Dendritic cell treated with granulocyte-macrophage colony-stimulating factor and Interleukin-4, amounts not matched to agents 40 ng/mL and 50 ng/mL, for 4 days (primary cell): ENCODE measurements around the gene SLC8A2.

Experiments
- H3K27ac Mint-ChIP-seq: one replicate; pipeline ENCODE4 v1.8.0; 2022; ENCODE audit warnings: mild to moderate bottlenecking, mixed read lengths
- H3K27me3 Mint-ChIP-seq: one replicate; pipeline ENCODE4 v1.8.0; 2022; ENCODE audit warnings: mild to moderate bottlenecking, mixed read lengths
- H3K36me3 Mint-ChIP-seq: one replicate; pipeline ENCODE4 v1.8.0; 2022; ENCODE audit warnings: low read depth, mixed read lengths
- H3K4me1 Mint-ChIP-seq: one replicate; pipeline ENCODE4 v1.8.0; 2022; ENCODE audit warnings: low read depth, mixed read lengths
- H3K4me3 Mint-ChIP-seq: one replicate; pipeline ENCODE4 v1.8.0; 2022; ENCODE audit warnings: mild to moderate bottlenecking, moderate library complexity, mixed read lengths
- H3K9me3 Mint-ChIP-seq: one replicate; pipeline ENCODE4 v1.8.0; 2022; ENCODE audit warnings: mixed read lengths
- intact Hi-C: fragments of 100-400 bp; cut with micrococcal nuclease; formaldehyde crosslinking; loops from one replicate; pipeline ENCODE4 v1.15.0; 2022

SLC8A2 gene

GRCh38 chr19:47471733-47472457 is at the start of gene SLC8A2:
Gene SLC8A2 (minus strand): TSS chr19:47471893. CDS start chr19:47466403, 5,490 bp downstream.
- Mint-ChIP-seq H3K27me3 (peaks cover 54% of the 10 kb centered on the region), H3K4me1 (peaks cover 17% of the 10 kb centered on the region), H3K4me3 (no peak within 1 kb of the TSS), H3K36me3 (no peaks in the 10 kb centered on the region), H3K27ac (no peak within 1 kb of the TSS), H3K9me3 (no peaks in the 10 kb centered on the region)
- intact Hi-C loops = no loop called here

- intact Hi-C loops = no loop called here
- no peak overlapping the region for H3K4me3 Mint-ChIP-seq
- no peak overlapping the region for H3K27ac Mint-ChIP-seq
- H3K27me3 Mint-ChIP-seq = peaks cover 38% of the 10 kb centered on the region
- H3K9me3 Mint-ChIP-seq = no peaks in the 10 kb centered on the region
- no peaks in the 10 kb centered on the region for H3K36me3 Mint-ChIP-seq
- peaks cover 17% of the 10 kb centered on the region for H3K4me1 Mint-ChIP-seq
Observed at GRCh38 chr19:47520839-47521238, 49.1 kb upstream of the SLC8A2 start.

GRCh38 chr19:47520343-47520806 is 48.7 kb upstream of the SLC8A2 start:
- intact Hi-C loops = no loop called here
- no peak overlapping the region for H3K4me3 Mint-ChIP-seq
- peaks cover 38% of the 10 kb centered on the region for H3K27me3 Mint-ChIP-seq
- no peaks in the 10 kb centered on the region for H3K36me3 Mint-ChIP-seq
- peaks cover 19% of the 10 kb centered on the region for H3K4me1 Mint-ChIP-seq
- no peaks in the 10 kb centered on the region for H3K9me3 Mint-ChIP-seq
- H3K27ac Mint-ChIP-seq = no peak overlapping the region

- H3K36me3 Mint-ChIP-seq = peaks cover 11% of the 10 kb centered on the region
Observed at GRCh38 chr19:47518854-47519253, 47.2 kb upstream of the SLC8A2 start.

GRCh38 chr19:47518139-47518538 is 46.4 kb upstream of the SLC8A2 start:
- H3K36me3 Mint-ChIP-seq = peaks cover 17% of the 10 kb centered on the region
- intact Hi-C loops = loop anchor here (5.0 to 10.0 kb wide), 3 partner anchors 81 to 177 kb away; no protein-coding TSS in a partner anchor
- H3K27me3 Mint-ChIP-seq = peaks cover 27% of the 10 kb centered on the region
- peaks cover 36% of the 10 kb centered on the region for H3K4me1 Mint-ChIP-seq
- H3K9me3 Mint-ChIP-seq = no peaks in the 10 kb centered on the region
- H3K27ac Mint-ChIP-seq = no peak overlapping the region
- no peak overlapping the region for H3K4me3 Mint-ChIP-seq

More at GRCh38 chr19:47518854-47519253, 47.2 kb upstream of the SLC8A2 start:
- H3K9me3 Mint-ChIP-seq = no peaks in the 10 kb centered on the region
- no peak overlapping the region for H3K4me3 Mint-ChIP-seq
- no peak overlapping the region for H3K27ac Mint-ChIP-seq
- H3K4me1 Mint-ChIP-seq = peaks cover 28% of the 10 kb centered on the region
- H3K27me3 Mint-ChIP-seq = peaks cover 33% of the 10 kb centered on the region
- intact Hi-C loops = loop anchor here (5.0 to 10.0 kb wide), 3 partner anchors 82 to 176 kb away; no protein-coding TSS in a partner anchor

- H3K4me3 Mint-ChIP-seq = peak within 1 kb of the TSS; percentile 100
- peaks cover 46% of the 10 kb centered on the region for H3K36me3 Mint-ChIP-seq
- H3K27me3 Mint-ChIP-seq = peaks cover 7% of the 10 kb centered on the region
- no peaks in the 10 kb centered on the region for H3K9me3 Mint-ChIP-seq
- peak within 1 kb of the TSS; percentile 100 for H3K27ac Mint-ChIP-seq
- intact Hi-C loops = loop anchor here (1.0 to 10.0 kb wide), 6 partner anchors 31 to 180 kb away; partner anchors contain the start of genes BICRA and KPTN
- H3K4me1 Mint-ChIP-seq = peaks cover 60% of the 10 kb centered on the region
Observed at GRCh38 chr19:47514869-47515588, 43.3 kb upstream of the SLC8A2 start, which contains the start of gene NAPA. Gene NAPA (minus strand): TSS chr19:47515063. CDS start chr19:47514940, 123 bp downstream.

- Mint-ChIP-seq H3K9me3 (no peaks in the 10 kb centered on the region), H3K4me1 (peaks cover 68% of the 10 kb centered on the region), H3K27ac (peak overlapping the region; percentile 100), H3K27me3 (peaks cover 5% of the 10 kb centered on the region), H3K36me3 (peaks cover 54% of the 10 kb centered on the region), H3K4me3 (peak overlapping the region; percentile 100)
- intact Hi-C loops = loop anchor here (2.0 to 10.0 kb wide), 4 partner anchors 86 to 180 kb away; partner anchors contain the start of gene BICRA
Observed at GRCh38 chr19:47514151-47514868, 42.6 kb upstream of the SLC8A2 start.

GRCh38 chr19:47512948-47513319 is 41.2 kb upstream of the SLC8A2 start:
- Mint-ChIP-seq H3K4me1 (peaks cover 72% of the 10 kb centered on the region), H3K27me3 (no peaks in the 10 kb centered on the region)

GRCh38 chr19:47512183-47512947 is 40.7 kb upstream of the SLC8A2 start:
- Mint-ChIP-seq H3K9me3 (no peaks in the 10 kb centered on the region), H3K36me3 (peaks cover 64% of the 10 kb centered on the region), H3K27me3 (no peaks in the 10 kb centered on the region), H3K4me3 (peak overlapping the region; percentile 100), H3K4me1 (peaks cover 78% of the 10 kb centered on the region), H3K27ac (peak overlapping the region; percentile 100)
- intact Hi-C loops = loop anchor here (10.0 kb wide), 2 partner anchors 152 to 182 kb away; no protein-coding TSS in a partner anchor

More at GRCh38 chr19:47512948-47513319, 41.2 kb upstream of the SLC8A2 start:
- H3K36me3 Mint-ChIP-seq = peaks cover 60% of the 10 kb centered on the region
- H3K27ac Mint-ChIP-seq = peak overlapping the region; percentile 100
- intact Hi-C loops = loop anchor here (10.0 kb wide), 2 partner anchors 152 to 182 kb away; no protein-coding TSS in a partner anchor
- H3K4me3 Mint-ChIP-seq = peak overlapping the region; percentile 100
- H3K9me3 Mint-ChIP-seq = no peaks in the 10 kb centered on the region

- intact Hi-C loops = loop anchor here (10.0 kb wide), 2 partner anchors 153 to 183 kb away; no protein-coding TSS in a partner anchor
- Mint-ChIP-seq H3K36me3 (peaks cover 71% of the 10 kb centered on the region), H3K4me1 (peaks cover 81% of the 10 kb centered on the region), H3K9me3 (no peaks in the 10 kb centered on the region), H3K4me3 (no peak overlapping the region), H3K27me3 (no peaks in the 10 kb centered on the region), H3K27ac (peak overlapping the region; percentile 100)
Observed at GRCh38 chr19:47511681-47512080, 40.0 kb upstream of the SLC8A2 start.

GRCh38 chr19:47511128-47511517 is 39.4 kb upstream of the SLC8A2 start:
- peaks cover 76% of the 10 kb centered on the region for H3K36me3 Mint-ChIP-seq
- intact Hi-C loops = loop anchor here (10.0 kb wide), 2 partner anchors 154 to 184 kb away; no protein-coding TSS in a partner anchor
- H3K27me3 Mint-ChIP-seq = no peaks in the 10 kb centered on the region
- H3K9me3 Mint-ChIP-seq = no peaks in the 10 kb centered on the region
- H3K4me3 Mint-ChIP-seq = no peak overlapping the region
- H3K27ac Mint-ChIP-seq = peak overlapping the region; percentile 100
- H3K4me1 Mint-ChIP-seq = peaks cover 79% of the 10 kb centered on the region

- Mint-ChIP-seq H3K36me3 (peaks cover 81% of the 10 kb centered on the region), H3K4me1 (peaks cover 77% of the 10 kb centered on the region), H3K27ac (peak overlapping the region; percentile 100), H3K9me3 (no peaks in the 10 kb centered on the region), H3K27me3 (no peaks in the 10 kb centered on the region), H3K4me3 (no peak overlapping the region)
- intact Hi-C loops = loop anchor here (10.0 kb wide), 2 partner anchors 154 to 184 kb away; no protein-coding TSS in a partner anchor
Observed at GRCh38 chr19:47510516-47511127, 38.9 kb upstream of the SLC8A2 start.
